Adrenal gland (tissue), 12 donors: ENCODE results near the gene PLCB1. TPM values are rescaled to one million over a fixed set of nuclear protein-coding genes. Genes with fewer than 3 reads are reported as not detected.

ENCODE experiments used
- DNase-seq, 7 donors: peaks; one replicate each; pipeline ENCODE4 v3.0.0-alpha.2; 2019 to 2020
- H3K27ac ChIP-seq, 5 donors: fragments of 200-600 bp; sonication (generic) in 4 of 5; 1 replicate in 3 of 5; 2 replicates in 2 of 5; pipeline versions ENCODE4 v1.5.1 to v1.8.0; 2016 to 2020; ENCODE audit warnings: mild to moderate bottlenecking in 1 of 5
- H3K27me3 ChIP-seq: fragments of 200-600 bp; 2 replicates; pipeline ENCODE4 v1.8.0; 2021
- H3K36me3 ChIP-seq, 2 donors: fragments of 200-600 bp; replicated peaks in 1 of 2; 1 replicate in 1 of 2; 2 replicates in 1 of 2; pipeline versions ENCODE4 v1.5.1 to v1.8.0; 2018 to 2022
- H3K4me1 ChIP-seq, 2 donors: fragments of 200-600 bp; replicated peaks in 1 of 2; 1 replicate in 1 of 2; 2 replicates in 1 of 2; pipeline versions ENCODE4 v1.5.1 to v1.8.0; 2018 to 2021
- H3K4me3 ChIP-seq, 4 donors: fragments of 200-600 bp; sonication (generic) in 3 of 4; one replicate each; pipeline ENCODE4 v1.5.1; 2016 to 2018
- H3K9me3 ChIP-seq, 3 donors: fragments of 200-600 bp; sonication (generic) in 1 of 3; replicated peaks in 1 of 3; 1 replicate in 2 of 3; 2 replicates in 1 of 3; pipeline versions ENCODE4 v1.5.1 to v1.8.0; 2016 to 2021
- POLR2A ChIP-seq, 2 donors: fragments of 450-650 bp; IDR thresholded peaks; one replicate each; pipeline ENCODE4 v1.6.1; 2017; ENCODE audit warnings: antibody characterized with exemption in 2 of 2, mild to moderate bottlenecking in 2 of 2, moderate library complexity in 1 of 2
- WGBS, 4 donors: extraction: QIAGEN DNeasy Blood & Tissue Kit in 2 of 4; methylation state at CpG; one replicate each; pipeline versions ENCODE4 v1.1.5 to v1.1.7; 2013 to 2017; 5-methylcytosine and 5-hydroxymethylcytosine counted together
- intact Hi-C, 2 donors: fragments of 100-400 bp; cut with DNase I; formaldehyde crosslinking; loops; one replicate each; pipeline versions ENCODE4 v1.14.1 to v1.15.0; 2022 to 2023
- polyA plus RNA-seq, 3 donors: library from polyadenylated mRNA; stranded (reverse); fragments of 200-250 nt in 2 of 3; fragments of 350-450 nt in 1 of 3; fragmentation: Illumina TruSeq in 1 of 3; extraction: RNeasy Lipid Tissue Mini Kit (QIAGEN cat#74804) in 1 of 3; gene quantifications; one replicate each; pipeline ENCODE4 v1.2.3, GENCODE V29; 2013 to 2014
- total RNA-seq, 9 donors: library from RNA; depleted of rRNA in 4 of 9; stranded (reverse); fragments of >200 nt in 4 of 9; fragments of 120-200 nt in 1 of 9; fragmentation: NEBNext Ultra II Directional in 1 of 9; extraction: Animal tissue kit (Norgen Biotek cat#: 25700) in 1 of 9; gene quantifications; one replicate each; pipeline versions ENCODE4 v1.1.0 to v1.2.4, GENCODE V29; 2013 to 2023
- TF ChIP-seq, protein P1 (sequence below), 6 experiments: fragments of 450-650 bp in 4 of 6; fragments of 200-600 bp in 2 of 6; sonication (generic) in 1 of 6; IDR thresholded peaks; 1 replicate in 5 of 6; 2 replicates in 1 of 6; pipeline versions ENCODE4 v1.5.1 to v1.8.0; 2016 to 2021; ENCODE audit warnings: antibody characterized with exemption in 6 of 6, mild to moderate bottlenecking in 2 of 6, moderate library complexity in 1 of 6
- donor health status: healthy with polysubstance abuse.
- donor health status: Bipolar disorder and iron deficiency.
- donor health status: DM: yes; HTN: yes; CAD: no.
- donor health status: DM: no; HTN: no; CAD: no.
- donor health status: DM: no; HTN: no; CAD: no.
- donor health status: DM: yes; HTN: yes; CAD: no.

Gene PLCB1
- total and polyA plus RNA-seq, 12 donors = 7.7 to 56.6 (median 27.9) TPM

GRCh38 chr20:8647961-8648441 is 515.9 kb downstream of the PLCB1 start:
- H3K4me3 ChIP-seq = no peak overlapping the region
- WGBS, 4 donors = 41 to 60% (median 57%) methylated on average over 3 to 5 of the region's 5 CpGs
- H3K36me3 ChIP-seq = no peaks in the 10 kb centered on the region
- no peaks in the 10 kb centered on the region for H3K27me3 ChIP-seq
- no peak overlapping the region for H3K27ac ChIP-seq
- no peak for DNase-seq
- peaks cover 0 to 6% of the 10 kb centered on the region in 2 donors for H3K4me1 ChIP-seq
- no peak for TF ChIP-seq POLR2A (IDR thresholded peaks at IDR 0.05)
- TF ChIP-seq, protein P1, sequence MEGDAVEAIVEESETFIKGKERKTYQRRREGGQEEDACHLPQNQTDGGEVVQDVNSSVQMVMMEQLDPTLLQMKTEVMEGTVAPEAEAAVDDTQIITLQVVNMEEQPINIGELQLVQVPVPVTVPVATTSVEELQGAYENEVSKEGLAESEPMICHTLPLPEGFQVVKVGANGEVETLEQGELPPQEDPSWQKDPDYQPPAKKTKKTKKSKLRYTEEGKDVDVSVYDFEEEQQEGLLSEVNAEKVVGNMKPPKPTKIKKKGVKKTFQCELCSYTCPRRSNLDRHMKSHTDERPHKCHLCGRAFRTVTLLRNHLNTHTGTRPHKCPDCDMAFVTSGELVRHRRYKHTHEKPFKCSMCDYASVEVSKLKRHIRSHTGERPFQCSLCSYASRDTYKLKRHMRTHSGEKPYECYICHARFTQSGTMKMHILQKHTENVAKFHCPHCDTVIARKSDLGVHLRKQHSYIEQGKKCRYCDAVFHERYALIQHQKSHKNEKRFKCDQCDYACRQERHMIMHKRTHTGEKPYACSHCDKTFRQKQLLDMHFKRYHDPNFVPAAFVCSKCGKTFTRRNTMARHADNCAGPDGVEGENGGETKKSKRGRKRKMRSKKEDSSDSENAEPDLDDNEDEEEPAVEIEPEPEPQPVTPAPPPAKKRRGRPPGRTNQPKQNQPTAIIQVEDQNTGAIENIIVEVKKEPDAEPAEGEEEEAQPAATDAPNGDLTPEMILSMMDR (IDR thresholded peaks at IDR 0.05) = no peak
- H3K9me3 ChIP-seq = no peaks in the 10 kb centered on the region
- intact Hi-C loops = no loop called here

GRCh38 chr20:8648466-8648865 is 516.4 kb downstream of the PLCB1 start:
- intact Hi-C loops = no loop called here
- Histone ChIP-seq H3K36me3 (no peaks in the 10 kb centered on the region), H3K27ac (no peak overlapping the region), H3K4me3 (no peak overlapping the region), H3K4me1 (peaks cover 0 to 6% of the 10 kb centered on the region in 2 donors), H3K9me3 (no peaks in the 10 kb centered on the region), H3K27me3 (no peaks in the 10 kb centered on the region)
- DNase-seq = no peak
- TF ChIP-seq POLR2A (IDR thresholded peaks at IDR 0.05) = no peak
- TF ChIP-seq, protein P1 (IDR thresholded peaks at IDR 0.05) = no peak
- 54 to 80% (median 76%) methylated on average over 2 of the region's 2 CpGs for WGBS, 4 donors

GRCh38 chr20:8652396-8652795 is 520.3 kb downstream of the PLCB1 start:
- intact Hi-C loops = no loop called here
- TF ChIP-seq, protein P1 (IDR thresholded peaks at IDR 0.05) = no peak

DNA sequence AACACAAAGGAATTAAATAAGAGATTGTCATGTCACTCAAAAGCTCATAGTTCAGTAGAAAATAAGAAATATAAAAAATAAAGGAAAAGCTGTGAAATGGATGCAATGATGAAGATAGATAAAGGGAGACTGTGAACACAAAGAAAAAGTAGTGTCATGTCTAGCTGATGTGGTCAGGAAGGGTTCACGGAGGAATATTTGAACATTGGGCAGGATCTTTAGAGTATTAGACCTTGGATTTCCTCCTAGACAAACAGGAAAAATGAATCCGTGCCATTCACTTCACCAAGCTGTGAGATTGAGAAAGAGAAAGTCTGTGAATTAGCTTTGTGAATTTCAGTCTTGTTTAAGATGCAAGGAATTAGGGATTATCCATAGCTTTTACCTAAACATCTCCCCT is 522.4 kb downstream of the PLCB1 start:
- H3K36me3 ChIP-seq = no peaks in the 10 kb centered on the region
- intact Hi-C loops = no loop called here
- DNase-seq = no peak
- H3K4me1 ChIP-seq = peaks cover 0 to 6% of the 10 kb centered on the region in 2 donors
- H3K27ac ChIP-seq = no peak overlapping the region
- H3K27me3 ChIP-seq = no peaks in the 10 kb centered on the region
- 55 to 75% (median 69%) methylated on average over 2 of the region's 2 CpGs for WGBS, 4 donors
- H3K4me3 ChIP-seq = no peak overlapping the region
- no peaks in the 10 kb centered on the region for H3K9me3 ChIP-seq
- TF ChIP-seq, protein P1 (IDR thresholded peaks at IDR 0.05) = no peak
- TF ChIP-seq POLR2A (IDR thresholded peaks at IDR 0.05) = no peak

More at GRCh38 chr20:8652396-8652795, 520.3 kb downstream of the PLCB1 start:
- DNase-seq = no peak
- Histone ChIP-seq H3K4me3 (no peak overlapping the region), H3K36me3 (no peaks in the 10 kb centered on the region), H3K27me3 (no peaks in the 10 kb centered on the region), H3K4me1 (peaks cover 0 to 6% of the 10 kb centered on the region in 2 donors), H3K27ac (no peak overlapping the region), H3K9me3 (no peaks in the 10 kb centered on the region)
- WGBS, 4 donors = 67 to 91% (median 79%) methylated on average over 3 of the region's 3 CpGs
